GM19468 (cell line): ENCODE data around the gene DHFR.
"Not testable (repeated sequence)": the region's sequence is repeated elsewhere in the genome, so short reads cannot be mapped to it uniquely, and the experiment has no call there.

Experiments
- ATAC-seq: cut with Tn5 transposase; IDR thresholded peaks from one replicate; pipeline ENCODE4 v1.9.1; 2021; ENCODE audit warnings: mild to moderate bottlenecking, moderate library complexity, moderate number of reproducible peaks; ENCODE audit not compliant: unreplicated experiment; ENCODE audit errors: extremely low read depth

Gene DHFR

DNA sequence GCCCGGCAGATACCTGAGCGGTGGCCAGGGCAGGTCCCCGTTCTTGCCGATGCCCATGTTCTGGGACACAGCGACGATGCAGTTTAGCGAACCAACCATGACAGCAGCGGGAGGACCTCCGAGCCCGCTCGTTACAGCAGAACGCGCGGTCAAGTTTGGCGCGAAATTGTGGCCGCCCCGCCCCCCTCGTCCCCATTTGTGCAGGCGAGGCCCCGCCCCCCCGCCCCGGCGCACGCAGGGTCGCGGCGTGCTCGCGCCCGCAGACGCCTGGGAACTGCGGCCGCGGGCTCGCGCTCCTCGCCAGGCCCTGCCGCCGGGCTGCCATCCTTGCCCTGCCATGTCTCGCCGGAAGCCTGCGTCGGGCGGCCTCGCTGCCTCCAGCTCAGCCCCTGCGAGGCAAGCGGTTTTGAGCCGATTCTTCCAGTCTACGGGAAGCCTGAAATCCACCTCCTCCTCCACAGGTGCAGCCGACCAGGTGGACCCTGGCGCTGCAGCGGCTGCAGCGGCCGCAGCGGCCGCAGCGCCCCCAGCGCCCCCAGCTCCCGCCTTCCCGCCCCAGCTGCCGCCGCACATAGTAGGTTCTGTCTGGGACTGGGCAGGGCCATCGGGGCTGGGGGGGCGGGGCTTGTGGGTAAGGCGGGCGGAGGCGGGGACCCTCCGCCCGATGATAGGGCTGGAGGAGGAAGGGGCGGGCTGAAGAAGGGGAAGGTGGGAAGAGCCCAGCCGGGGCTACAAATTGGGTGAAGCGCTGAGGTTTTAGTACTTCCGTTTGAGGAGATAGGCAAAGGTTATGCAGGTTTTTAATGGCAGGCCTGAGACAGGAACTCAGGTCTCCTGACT lies at the start of gene DHFR, which contains the start of gene MSH3:
DHFR (minus strand) TSS at position 593 of the 840 bp plus-strand sequence; CDS start at position 99, 494 bp downstream.
MSH3 (plus strand) TSS at position 262 of the 840 bp plus-strand sequence; CDS start at position 338, 76 bp downstream.
- no peak for ATAC-seq

DNA sequence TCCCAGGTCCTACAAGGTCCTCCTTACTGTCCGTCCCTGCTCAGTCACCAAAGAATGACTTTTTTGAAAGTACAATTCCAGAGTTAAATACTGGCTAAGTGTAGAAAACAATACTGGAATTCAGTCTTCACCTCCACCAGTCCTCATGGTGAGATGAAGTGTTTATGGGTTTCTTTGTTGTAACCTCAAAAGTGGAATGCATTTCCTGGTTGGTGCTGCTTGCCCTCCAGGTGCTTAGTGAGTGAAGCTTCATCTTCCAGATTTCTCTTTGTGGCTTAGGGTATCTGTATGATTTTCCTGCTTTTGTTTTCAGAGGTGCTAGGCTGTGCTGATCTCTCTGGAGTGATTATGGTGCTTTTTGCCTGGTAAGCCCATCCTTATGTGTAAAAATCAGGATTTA lies 49.4 kb upstream of the DHFR start:
- no peak for ATAC-seq

DNA sequence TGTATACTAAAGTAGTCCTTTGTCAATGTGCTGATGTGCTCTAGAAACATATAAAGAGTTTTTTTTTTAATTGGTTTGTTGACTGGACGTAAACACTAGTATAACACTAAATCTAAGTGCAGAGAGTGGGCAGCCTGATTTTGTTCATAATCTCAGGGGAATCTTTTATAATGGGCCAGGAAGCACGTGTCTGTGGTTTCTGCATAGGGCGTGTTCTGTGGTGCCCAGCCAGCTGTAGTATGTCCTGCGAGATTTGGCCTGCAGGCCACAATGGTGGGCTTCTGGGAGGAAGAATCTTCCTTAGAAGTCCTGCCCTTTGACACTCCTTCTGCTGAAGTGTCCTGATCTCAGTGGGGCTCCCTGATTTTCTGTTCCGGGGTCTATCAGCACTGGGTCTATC lies 49.0 kb upstream of the DHFR start:
- ATAC-seq = no peak

DNA sequence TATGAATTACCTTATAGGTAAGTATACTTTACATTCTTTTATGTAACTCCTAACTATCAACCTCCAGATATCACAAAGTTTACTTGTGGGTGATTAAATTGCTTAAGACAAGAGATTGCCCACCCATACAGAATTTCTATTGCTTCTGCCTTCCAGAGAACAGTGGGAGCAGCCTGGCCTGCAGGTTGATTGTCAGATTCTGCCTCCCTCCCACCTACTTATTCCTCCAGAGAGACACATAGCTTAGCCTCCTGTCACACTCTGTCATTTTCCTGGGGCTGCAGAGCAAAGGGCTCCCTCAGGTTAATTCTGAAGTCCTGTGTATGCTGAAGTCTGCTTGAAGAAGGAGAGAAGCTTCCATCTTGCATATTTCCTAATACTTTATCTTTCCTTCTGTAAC lies 48.5 kb upstream of the DHFR start:
- no peak for ATAC-seq

DNA sequence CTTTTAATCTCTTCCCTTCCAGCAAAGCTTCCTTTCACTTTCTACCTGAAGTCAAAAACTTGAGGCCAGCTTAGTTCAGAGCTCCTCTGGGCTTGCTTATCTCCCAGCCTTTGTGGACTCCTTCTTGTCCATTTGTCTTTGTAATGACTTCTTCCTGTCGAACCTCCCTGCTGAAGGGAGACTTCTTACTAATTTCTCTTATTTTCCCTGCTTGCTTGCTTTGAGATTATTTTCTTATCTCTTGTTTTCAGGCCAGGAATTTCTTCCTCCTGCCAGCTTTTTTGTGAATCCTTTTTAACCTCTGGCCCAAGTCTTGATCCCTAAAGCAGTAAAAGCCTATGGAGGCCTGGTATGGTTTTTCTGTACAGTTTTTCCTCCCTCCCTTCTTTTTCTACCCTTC lies 46.8 kb upstream of the DHFR start:
- ATAC-seq = no peak

DNA sequence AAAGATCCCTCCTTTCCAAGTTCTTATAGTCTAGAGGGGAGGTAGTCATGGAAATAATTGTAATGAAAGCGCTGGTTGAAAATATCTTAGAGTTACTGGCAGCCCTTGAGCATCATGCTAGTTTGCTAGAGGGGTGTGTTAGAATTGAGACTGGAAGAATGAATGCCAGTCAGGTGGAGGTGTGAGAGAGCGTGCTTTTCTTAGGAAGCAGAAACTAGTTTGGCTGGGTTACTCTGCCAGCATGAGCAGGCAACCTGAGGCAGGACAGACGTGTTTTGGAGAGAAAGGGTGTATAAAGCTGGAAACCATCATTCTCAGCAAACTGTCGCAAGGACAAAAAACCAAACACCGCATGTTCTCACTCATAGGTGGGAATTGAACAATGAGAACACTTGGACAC lies 43.6 kb upstream of the DHFR start:
- no peak for ATAC-seq

DNA sequence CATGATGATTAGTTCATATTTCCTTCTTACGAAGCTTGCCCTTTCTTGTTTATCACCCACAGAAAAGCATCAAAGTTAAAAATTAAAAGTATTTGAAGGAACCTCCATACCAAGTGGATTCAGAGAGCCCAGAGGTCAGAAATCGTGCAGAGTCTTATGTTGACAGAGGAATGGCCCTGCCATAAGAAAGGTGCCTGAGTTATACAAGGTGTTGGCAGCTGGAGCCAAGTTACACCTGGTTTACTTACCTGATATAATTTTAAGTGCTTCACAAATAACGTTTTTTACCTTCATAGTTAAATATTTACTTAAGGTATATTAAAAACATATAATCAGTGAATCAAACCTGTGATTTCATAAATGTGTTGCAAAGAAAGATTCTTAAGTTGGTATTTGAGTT lies 42.3 kb upstream of the DHFR start:
- ATAC-seq = no peak

DNA sequence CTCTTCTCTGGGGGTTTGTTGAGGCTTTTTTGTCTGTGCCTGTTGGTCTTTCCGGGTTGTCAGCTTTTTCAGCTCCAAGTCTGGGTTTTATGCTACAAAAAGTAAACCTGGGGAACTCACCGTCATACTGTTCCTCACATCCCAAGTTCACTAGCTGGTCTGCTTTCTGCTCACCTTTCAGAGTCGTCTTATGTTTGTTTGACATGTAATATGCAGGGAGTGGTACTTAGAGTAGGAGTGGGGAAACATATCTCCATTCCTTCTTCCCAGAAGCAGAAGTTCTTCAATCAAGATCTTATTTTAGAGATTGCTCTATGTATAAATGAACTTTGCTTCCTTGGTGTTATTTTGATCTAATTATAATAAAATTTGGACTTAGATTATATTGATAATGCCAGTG lies 41.7 kb upstream of the DHFR start:
- no peak for ATAC-seq

DNA sequence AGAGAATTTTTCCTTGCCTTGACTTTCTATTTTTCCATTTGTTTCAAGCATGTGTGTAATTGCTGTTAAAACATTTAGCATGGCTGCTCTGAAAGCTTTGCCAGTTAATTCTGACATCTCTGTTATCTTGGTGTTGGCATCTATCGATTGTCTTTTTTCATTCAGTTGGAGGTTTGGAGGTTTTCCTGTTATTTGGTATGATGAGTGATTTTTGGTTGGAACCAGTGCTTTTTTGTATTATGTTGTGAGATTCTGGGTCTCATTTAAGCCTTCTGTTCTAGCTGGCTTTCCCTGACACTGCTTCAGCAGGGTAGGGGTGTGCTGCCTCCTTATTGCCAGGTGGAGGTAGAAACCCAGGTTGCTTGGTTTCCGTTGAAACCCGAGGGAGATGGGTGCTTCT lies 40.9 kb upstream of the DHFR start:
- no peak for ATAC-seq

DNA sequence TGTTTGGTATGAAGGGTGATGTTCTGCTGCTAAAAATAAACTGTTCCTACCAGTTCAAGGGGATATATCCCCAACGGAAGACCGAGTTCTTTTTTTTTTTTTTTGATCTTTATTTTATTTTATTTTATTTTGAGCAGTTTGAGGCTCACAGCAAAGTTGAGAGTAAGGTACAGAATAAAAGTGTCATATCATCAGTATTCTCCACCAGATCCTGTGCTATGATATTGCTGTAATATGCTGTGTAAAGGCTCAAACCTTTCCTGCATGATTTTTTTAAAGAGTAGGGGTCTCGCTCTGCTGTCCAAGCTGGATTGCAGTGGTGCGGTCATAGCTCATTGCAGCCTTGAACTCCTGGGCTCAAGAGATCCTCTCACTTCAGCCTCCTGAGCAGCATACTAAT lies 34.8 kb upstream of the DHFR start:
- ATAC-seq = no peak

DNA sequence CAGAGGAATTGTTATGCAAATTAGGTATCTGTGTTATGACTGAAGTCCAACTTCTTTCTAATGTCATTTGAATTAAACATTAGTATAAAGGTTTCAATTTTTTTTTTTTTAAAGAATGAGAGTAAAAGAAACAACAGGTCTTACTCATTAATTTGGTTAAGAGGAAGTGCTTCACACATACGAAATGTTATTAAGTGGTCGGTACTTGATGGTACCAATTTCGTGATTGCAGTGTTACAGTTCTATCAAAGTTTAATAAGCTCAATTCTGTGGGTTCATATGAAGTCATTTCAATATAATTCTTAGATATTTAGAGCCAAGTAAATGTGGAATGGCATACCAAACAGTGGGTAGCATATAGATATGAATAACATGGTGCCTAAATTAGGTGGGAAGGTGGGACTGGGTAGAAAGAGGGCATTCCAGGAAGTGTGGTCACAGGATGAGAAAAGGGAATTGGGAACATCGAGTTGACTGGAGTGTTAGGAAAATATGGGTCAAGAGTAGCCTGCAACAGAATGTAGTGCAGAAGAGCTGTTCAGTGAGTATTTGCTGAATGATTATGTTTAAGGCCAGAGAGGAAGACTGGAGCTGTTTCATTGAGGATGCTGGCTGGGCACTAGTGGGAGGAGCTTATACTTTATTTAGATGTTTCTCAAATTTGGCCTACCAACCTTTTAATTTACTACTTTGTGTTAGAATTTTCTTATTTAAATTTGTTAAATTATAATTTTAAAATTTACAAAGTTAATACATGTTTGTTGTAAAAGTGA lies 34.1 kb upstream of the DHFR start:
- no peak for ATAC-seq

DNA sequence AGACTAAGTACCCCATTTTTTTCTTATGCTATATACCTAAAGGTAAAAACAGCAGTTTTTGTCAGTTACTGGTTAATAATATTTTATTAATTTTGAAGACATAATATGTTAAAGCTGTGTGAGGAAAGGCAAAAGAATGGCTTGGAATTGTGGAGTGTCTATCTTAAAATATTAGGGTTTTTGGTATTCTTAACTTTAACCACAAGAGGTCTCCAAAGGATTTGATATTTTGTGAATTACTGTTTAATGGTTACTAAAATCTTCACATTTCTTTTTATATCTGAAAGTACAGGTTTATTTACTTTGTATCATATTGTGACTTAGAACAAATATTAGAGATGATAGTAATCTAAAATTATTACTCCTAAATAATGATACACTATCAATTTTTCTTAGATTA lies 32.0 kb upstream of the DHFR start:
- ATAC-seq = no peak

DNA sequence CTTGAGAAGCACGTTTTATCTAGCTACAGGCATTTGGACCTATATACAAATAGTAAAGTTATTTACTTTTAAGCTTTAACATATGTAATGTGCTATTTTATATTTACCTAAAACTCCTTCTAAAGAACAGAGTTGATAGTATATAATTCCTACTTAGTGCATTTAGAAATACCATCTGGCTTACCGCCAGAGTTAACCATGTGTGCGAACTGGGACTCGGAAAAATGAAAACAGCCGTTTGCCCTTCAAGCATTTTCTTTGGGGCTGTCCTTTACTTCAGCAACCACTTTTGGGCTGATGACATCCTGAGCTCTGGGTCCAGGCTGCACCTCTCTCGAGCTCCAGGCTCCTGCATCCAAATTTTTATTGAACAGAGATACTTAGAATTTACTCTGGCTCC lies 21.9 kb upstream of the DHFR start:
- ATAC-seq = no peak

DNA sequence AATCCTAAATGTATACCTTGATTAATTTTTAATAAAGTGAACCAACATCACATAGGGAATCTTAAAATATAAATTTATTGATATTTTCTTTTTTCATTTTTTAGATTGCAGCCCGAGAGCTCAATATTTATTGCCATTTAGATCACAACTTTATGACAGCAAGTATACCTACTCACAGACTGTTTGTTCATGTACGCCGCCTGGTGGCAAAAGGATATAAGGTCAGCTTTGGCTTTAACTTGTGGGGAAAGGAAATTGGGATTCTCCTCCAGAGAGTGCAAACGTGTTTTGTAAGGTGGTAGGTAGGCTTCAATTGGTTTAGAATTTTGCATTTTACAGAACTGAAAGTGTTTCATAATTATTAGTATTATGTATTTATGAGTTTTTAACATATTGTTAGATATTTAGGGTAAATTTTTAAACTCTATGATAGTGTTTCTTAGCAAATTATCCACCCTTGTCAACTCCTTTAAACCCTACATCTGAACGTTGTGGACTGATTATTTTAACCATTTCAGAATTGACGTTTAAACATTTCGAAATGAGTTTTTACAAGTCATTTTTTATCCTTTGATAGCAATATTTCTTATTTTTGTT lies 17.5 kb upstream of the DHFR start:
- ATAC-seq = no peak

DNA sequence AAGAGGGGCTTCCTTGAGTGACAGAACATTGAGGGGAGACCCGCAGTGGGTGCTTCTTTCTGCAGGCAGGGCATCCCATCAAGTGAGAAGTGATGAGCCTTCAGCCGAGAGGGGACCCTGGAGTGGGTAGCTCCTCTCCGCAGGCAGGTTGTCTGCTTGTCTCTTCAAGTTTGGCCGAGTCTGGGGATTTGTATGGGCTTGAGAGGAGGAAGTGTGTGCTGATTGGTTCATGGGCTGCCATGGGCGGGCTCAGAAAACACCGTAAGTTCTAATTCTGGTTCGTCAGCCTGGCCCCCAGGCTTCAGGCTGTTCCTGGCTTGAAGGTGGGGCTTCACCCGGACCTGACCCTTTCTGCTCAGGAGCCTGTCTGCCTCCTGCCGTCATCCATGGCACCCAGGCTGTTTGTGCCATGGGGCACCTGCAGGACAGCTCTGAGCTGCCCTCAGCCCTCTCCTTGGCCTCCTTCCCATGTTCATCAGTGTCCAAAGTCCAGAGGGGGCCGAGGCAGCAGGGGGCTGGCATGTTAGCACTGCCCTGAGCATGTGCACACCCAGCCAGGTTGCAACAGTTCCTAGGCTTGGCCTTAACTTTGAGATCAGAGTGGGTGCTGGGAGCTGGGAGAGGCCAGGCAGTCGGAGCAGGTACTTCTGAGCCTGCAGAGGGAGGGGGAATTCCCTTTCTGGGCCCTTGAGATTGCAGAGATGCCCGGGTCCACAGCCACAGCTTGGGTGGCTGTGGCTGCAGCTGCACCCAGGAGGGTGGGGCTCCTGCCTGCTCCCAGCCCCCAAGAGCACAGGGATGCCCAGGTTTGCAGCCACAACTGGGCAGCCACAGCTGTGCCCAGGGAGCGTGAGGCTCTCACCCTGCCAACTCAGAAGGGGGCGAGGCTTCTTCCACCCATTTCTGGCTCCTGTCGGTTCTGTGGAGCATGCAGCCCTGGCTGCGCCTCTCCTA lies 13.5 kb upstream of the DHFR start:
- no peak for ATAC-seq

DNA sequence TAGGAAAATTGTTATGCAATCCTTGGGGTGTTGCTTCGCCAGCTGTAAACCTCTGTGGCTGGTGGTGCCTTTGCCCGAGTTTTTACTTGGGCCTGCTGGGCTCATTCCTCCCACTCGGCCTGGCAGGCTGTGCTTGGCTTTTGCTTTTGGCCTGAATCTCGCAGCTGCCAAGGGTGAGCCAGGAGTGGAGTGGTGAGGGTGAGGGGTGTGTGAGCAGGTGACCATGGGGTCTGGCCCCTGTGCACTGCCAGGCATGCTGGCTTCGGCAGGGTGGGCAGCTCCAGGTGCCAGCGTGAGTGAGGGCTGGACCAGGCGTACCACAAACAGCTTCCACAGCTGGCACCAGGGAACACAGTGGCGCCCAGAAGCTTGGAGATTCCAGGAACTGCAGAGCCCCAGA lies 12.6 kb upstream of the DHFR start:
- no peak for ATAC-seq

DNA sequence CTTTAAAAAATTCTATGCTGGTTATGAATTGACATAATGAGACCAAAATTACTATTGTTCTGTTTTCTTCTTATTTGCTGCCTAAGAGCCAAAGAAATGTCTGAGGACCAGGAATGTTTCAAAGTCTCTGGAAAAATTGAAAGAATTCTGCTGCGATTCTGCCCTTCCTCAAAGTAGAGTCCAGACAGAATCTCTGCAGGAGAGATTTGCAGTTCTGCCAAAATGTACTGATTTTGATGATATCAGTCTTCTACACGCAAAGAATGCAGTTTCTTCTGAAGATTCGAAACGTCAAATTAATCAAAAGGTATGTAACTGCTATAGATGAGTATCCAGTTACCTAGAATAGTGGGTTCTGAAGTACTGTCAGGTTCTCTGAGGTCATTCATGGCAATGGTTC lies 10.3 kb upstream of the DHFR start:
- no peak for ATAC-seq

DNA sequence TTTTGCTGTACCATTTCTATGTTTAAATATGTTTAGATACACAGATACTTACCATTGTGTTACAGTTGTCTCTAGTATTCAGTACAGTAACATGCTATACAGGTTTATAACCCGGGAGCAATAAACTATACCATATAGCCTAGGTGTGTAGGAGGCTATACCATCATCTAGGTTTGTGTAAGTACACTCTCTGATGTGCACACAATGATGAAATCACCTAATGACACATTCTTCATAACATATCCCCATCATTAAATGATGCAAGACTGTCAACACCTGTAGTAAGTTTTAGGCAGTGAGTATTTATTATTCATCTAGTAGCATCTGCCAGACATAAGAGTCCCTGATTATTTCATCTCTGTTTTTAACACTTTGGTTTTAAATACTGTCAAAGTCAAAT lies 7.3 kb upstream of the DHFR start:
- no peak for ATAC-seq

DNA sequence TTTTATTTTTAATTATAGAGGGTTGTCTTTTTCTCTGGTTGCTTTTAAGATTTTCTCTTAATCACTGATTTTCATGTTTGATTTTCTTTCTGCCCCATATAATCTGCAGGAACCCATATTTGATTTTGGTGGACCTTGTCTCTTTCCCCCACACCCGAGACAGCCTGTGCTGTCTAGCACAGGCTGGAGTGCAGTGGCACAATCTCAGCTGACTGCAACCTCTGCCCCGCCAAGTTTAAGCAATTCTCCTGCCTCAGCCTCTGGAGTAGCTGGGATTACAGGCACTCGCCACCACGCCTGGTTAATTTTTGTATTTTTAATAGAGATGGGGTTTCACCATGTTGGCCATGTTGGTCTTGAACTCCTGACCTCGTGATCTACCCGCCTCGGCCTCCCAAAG lies 5.9 kb upstream of the DHFR start:
- ATAC-seq = not testable (repeated sequence)

DNA sequence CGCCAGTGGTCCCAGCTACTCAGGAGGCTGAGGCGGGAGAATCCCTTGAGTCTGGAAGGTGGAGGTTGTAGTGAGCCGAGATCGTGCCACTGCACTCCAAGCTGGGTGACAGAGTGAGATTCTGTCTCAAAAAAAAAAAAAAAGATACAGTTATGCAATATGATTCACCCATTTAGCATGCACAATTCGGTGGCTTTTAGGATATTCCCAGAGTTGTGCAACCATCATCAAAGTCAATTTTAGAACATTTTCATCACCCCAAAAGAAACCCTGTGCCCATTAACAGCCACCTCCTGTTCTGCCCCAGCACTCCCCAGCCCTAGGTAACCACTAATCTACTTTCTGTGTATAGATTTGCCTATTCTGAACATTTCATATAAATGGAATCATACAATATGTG lies 4.3 kb upstream of the DHFR start:
- no peak for ATAC-seq
